ENCODE data around the gene THOC1. TPM values are rescaled to one million over a fixed set of nuclear protein-coding genes. Genes with fewer than 3 reads are reported as not detected.

Gene THOC1
- total RNA-seq, 1 experiment from 2014 or later = 33.3 TPM

GRCh38 chr18:231563-231962 is 36.3 kb downstream of the THOC1 start:
- intact Hi-C loops (cut with micrococcal nuclease; ENCODE audit: unreplicated experiment) = no loop called here
- Histone ChIP-seq H3K9me3 (ENCODE audit: control insufficient read depth, insufficient read depth, low read depth, low read length) (no peaks in the 10 kb centered on the region), H3K27me3 (ENCODE audit: control insufficient read depth, insufficient read depth, low read length) (no peaks in the 10 kb centered on the region), H3K4me3 (ENCODE audit: low read depth in 2 of 2, low read length in 2 of 2) (no peak overlapping the region), H3K36me3 (ENCODE audit: control insufficient read depth, insufficient read depth, low read length) (no peaks in the 10 kb centered on the region), H3K4me1 (ENCODE audit: control insufficient read depth, insufficient read depth, low read length) (no peaks in the 10 kb centered on the region), H3K27ac (ENCODE audit: low read length) (no peak overlapping the region)
- TF ChIP-seq REST (IDR thresholded peaks at IDR 0.05; ENCODE audit: insufficient read depth in 1 of 2, low read depth in 2 of 2, low read length in 1 of 2) (no peak), CTCF (IDR thresholded peaks at IDR 0.05) (no peak), SIN3A (IDR thresholded peaks at IDR 0.05; ENCODE audit: borderline replicate concordance, insufficient read depth, low read depth, low read length) (no peak), TCF7L2 (IDR thresholded peaks at IDR 0.05; ENCODE audit: low read depth, low read length) (no peak), POLR2AphosphoS5 (IDR thresholded peaks at IDR 0.05; ENCODE audit: low read depth, low read length) (no peak)
- ChIA-PET POLR2A (no interaction called here), CTCF (no interaction called here)
- no peak for DNase-seq (ENCODE audit: low read depth, low spot score)
- ATAC-seq = no peak
- BruUV-seq (replicated peaks) = no TSS peak
- in situ Hi-C loops (cut with HindIII; ENCODE audit: low pct_unique_long_range_greater_than_20kb, low sequenced_read_pairs) = no loop called here

- H3K9me3 ChIP-seq (ENCODE audit: control insufficient read depth, insufficient read depth, low read depth, low read length) = no peaks in the 10 kb centered on the region
- no TSS peak for BruUV-seq (replicated peaks)
- H3K4me1 ChIP-seq (ENCODE audit: control insufficient read depth, insufficient read depth, low read length) = no peaks in the 10 kb centered on the region
- ATAC-seq (no peak), DNase-seq (ENCODE audit: low read depth, low spot score) (no peak)
- intact Hi-C loops (cut with micrococcal nuclease; ENCODE audit: unreplicated experiment) = no loop called here
- ChIA-PET POLR2A (no interaction called here), CTCF (no interaction called here)
- in situ Hi-C loops (cut with HindIII; ENCODE audit: low pct_unique_long_range_greater_than_20kb, low sequenced_read_pairs) = no loop called here
- TF ChIP-seq CTCF (IDR thresholded peaks at IDR 0.05) = no peak
- TF ChIP-seq SIN3A (IDR thresholded peaks at IDR 0.05; ENCODE audit: borderline replicate concordance, insufficient read depth, low read depth, low read length) = no peak
- TF ChIP-seq TCF7L2 (IDR thresholded peaks at IDR 0.05; ENCODE audit: low read depth, low read length) = no peak
- TF ChIP-seq POLR2AphosphoS5 (IDR thresholded peaks at IDR 0.05; ENCODE audit: low read depth, low read length) = no peak
- H3K36me3 ChIP-seq (ENCODE audit: control insufficient read depth, insufficient read depth, low read length) = peaks cover 9% of the 10 kb centered on the region
- no peaks in the 10 kb centered on the region for H3K27me3 ChIP-seq (ENCODE audit: control insufficient read depth, insufficient read depth, low read length)
- no peak overlapping the region for H3K4me3 ChIP-seq (ENCODE audit: low read depth in 2 of 2, low read length in 2 of 2)
- no peak overlapping the region for H3K27ac ChIP-seq (ENCODE audit: low read length)
These were observed 39.3 kb downstream of the THOC1 start for GRCh38 chr18:228586-228985.

Measured in Panc1 (cell line).